Type B pancreatic cell (in vitro differentiated cells): Measurements from ENCODE around the gene PAQR5. TPM values are rescaled to one million over a fixed set of nuclear protein-coding genes. Genes with fewer than 3 reads are reported as not detected.

ENCODE experiments used
- DNase-seq: peaks from one replicate; pipeline ENCODE4 v3.0.0; 2021; ENCODE audit warnings: mixed read lengths; ENCODE audit not compliant: unreplicated experiment; ENCODE audit errors: extremely low spot score
- H3K27ac Mint-ChIP-seq: 2 replicates; pipeline ENCODE4 v1.8.0; 2021; ENCODE audit warnings: mild to moderate bottlenecking, mixed read lengths
- H3K27me3 Mint-ChIP-seq: 2 replicates; pipeline ENCODE4 v1.8.0; 2021; ENCODE audit warnings: mixed read lengths
- H3K36me3 Mint-ChIP-seq: 2 replicates; pipeline ENCODE4 v1.8.0; 2021; ENCODE audit warnings: mixed read lengths
- H3K4me1 Mint-ChIP-seq: one replicate; pipeline ENCODE4 v1.8.0; 2021; ENCODE audit warnings: mixed read lengths; ENCODE audit not compliant: unreplicated experiment
- H3K4me3 Mint-ChIP-seq: 2 replicates; pipeline ENCODE4 v1.8.0; 2021; ENCODE audit warnings: mild to moderate bottlenecking, mixed read lengths
- H3K9me3 Mint-ChIP-seq: 2 replicates; pipeline ENCODE4 v1.8.0; 2021; ENCODE audit warnings: mixed read lengths
- total RNA-seq: library from RNA; stranded (reverse); gene quantifications from 2 replicates; pipeline ENCODE4 v1.2.1, GENCODE V29; 2021; ENCODE audit warnings: low replicate concordance
- TF ChIP-seq, protein P1 (sequence below): fragments of 200-600 bp; sonication (generic); conservative IDR thresholded peaks from 2 replicates; pipeline ENCODE4 v1.5.0; 2021; ENCODE audit warnings: antibody characterized with exemption, mild to moderate bottlenecking

Gene PAQR5
- total RNA-seq, 1 donor from 2014 or later = 7.8 TPM

DNA sequence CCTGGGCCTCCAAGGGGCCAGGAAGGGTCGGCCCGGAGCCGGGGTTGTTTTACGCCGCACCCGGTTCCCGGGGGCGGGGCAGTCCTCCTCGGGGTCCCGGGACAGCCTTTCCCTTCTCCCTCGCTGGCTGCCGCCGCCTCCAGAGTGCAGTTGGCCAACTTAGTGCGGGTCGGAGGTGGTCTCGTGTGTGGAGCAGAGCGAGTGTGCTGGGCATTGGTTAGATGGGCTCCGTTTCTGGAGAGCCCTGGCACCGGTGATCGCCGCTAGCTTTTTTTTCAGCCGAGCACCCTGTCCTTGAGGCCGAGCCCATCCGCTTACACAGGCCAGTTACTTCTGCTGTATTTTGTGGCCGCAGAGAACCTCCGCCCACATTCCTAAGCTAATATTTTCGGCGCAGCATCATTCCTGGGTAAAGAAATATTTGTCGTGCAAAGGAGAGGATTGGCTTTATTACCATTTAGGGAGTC, 116.0 kb downstream of the PAQR5 start:
- H3K27me3 Mint-ChIP-seq = no peaks in the 10 kb centered on the region
- H3K9me3 Mint-ChIP-seq = no peaks in the 10 kb centered on the region
- no peak for DNase-seq
- TF ChIP-seq, protein P1, sequence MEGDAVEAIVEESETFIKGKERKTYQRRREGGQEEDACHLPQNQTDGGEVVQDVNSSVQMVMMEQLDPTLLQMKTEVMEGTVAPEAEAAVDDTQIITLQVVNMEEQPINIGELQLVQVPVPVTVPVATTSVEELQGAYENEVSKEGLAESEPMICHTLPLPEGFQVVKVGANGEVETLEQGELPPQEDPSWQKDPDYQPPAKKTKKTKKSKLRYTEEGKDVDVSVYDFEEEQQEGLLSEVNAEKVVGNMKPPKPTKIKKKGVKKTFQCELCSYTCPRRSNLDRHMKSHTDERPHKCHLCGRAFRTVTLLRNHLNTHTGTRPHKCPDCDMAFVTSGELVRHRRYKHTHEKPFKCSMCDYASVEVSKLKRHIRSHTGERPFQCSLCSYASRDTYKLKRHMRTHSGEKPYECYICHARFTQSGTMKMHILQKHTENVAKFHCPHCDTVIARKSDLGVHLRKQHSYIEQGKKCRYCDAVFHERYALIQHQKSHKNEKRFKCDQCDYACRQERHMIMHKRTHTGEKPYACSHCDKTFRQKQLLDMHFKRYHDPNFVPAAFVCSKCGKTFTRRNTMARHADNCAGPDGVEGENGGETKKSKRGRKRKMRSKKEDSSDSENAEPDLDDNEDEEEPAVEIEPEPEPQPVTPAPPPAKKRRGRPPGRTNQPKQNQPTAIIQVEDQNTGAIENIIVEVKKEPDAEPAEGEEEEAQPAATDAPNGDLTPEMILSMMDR = no peak
- H3K4me1 Mint-ChIP-seq = peaks cover 12% of the 10 kb centered on the region
- H3K36me3 Mint-ChIP-seq = peaks cover 18% of the 10 kb centered on the region
- H3K27ac Mint-ChIP-seq = peak overlapping the region; percentile 95
- H3K4me3 Mint-ChIP-seq = peak overlapping the region; percentile 90

DNA sequence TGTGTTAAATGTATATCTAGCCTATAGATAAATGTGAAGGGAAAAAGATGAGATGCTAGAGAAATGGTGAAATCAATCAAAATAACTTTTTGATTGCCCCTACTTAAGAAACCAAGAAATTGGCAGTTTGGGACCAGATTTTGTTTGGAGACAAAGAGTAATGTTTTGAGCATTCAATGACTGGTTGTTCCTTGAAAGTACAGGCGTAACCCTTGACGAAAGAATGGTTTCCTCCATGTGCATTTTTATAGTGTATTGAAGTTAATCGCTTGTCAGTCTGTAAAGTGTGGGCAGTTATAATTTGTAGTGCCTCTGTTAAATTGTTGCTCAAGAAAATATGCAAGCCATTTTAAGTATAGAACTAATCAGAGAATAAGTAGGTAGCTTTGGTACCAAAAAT, 116.7 kb downstream of the PAQR5 start:
- TF ChIP-seq, protein P1 = no peak
- Mint-ChIP-seq H3K27ac (peak overlapping the region; percentile 95), H3K9me3 (no peaks in the 10 kb centered on the region), H3K4me1 (peaks cover 12% of the 10 kb centered on the region), H3K27me3 (no peaks in the 10 kb centered on the region), H3K4me3 (peak overlapping the region; percentile 90), H3K36me3 (peaks cover 19% of the 10 kb centered on the region)
- DNase-seq = no peak

DNA sequence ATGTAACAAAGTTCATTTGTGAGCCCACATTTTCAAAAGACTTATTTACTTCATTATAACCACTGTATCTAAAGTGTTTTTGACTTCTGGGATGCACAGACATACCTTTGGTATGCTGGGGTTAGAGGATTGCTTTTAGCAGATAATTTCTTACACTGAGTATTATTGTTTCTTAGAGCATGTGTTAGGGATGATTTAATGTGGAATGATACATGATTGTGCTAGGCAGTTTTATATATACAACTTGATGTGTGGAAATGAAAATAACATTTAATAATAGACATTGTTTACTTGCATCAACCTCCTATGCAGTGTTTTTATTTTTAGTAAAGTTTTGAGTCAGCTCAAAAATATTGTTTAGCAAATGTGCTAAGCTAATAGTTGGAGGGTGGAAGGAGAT, 118.9 kb downstream of the PAQR5 start:
- DNase-seq = no peak
- Mint-ChIP-seq H3K9me3 (no peaks in the 10 kb centered on the region), H3K4me1 (peaks cover 12% of the 10 kb centered on the region), H3K36me3 (peaks cover 28% of the 10 kb centered on the region), H3K27ac (no peak overlapping the region), H3K27me3 (no peaks in the 10 kb centered on the region), H3K4me3 (no peak overlapping the region)
- TF ChIP-seq, protein P1 = no peak

DNA sequence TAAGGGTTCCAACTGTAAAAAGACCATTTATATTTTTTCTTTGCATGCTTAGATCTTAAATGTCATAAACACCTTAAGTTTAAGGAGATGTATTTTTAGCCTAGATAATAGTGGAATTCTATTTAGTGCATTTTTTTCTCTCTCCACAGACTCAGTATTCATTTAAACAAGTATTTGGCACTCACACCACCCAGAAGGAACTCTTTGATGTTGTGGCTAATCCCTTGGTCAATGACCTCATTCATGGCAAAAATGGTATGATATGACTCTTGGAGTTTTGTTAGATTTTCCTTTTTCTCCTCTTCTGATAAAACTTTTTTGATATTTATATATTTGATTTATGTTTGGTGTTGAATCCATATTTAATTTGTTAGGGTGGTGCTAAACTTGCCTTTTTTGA, 122.8 kb downstream of the PAQR5 start:
- peaks cover 33% of the 10 kb centered on the region for H3K36me3 Mint-ChIP-seq
- no peak overlapping the region for H3K4me3 Mint-ChIP-seq
- TF ChIP-seq, protein P1 = no peak
- H3K4me1 Mint-ChIP-seq = no peaks in the 10 kb centered on the region
- DNase-seq = no peak
- no peaks in the 10 kb centered on the region for H3K27me3 Mint-ChIP-seq
- H3K9me3 Mint-ChIP-seq = no peaks in the 10 kb centered on the region
- H3K27ac Mint-ChIP-seq = no peak overlapping the region

DNA sequence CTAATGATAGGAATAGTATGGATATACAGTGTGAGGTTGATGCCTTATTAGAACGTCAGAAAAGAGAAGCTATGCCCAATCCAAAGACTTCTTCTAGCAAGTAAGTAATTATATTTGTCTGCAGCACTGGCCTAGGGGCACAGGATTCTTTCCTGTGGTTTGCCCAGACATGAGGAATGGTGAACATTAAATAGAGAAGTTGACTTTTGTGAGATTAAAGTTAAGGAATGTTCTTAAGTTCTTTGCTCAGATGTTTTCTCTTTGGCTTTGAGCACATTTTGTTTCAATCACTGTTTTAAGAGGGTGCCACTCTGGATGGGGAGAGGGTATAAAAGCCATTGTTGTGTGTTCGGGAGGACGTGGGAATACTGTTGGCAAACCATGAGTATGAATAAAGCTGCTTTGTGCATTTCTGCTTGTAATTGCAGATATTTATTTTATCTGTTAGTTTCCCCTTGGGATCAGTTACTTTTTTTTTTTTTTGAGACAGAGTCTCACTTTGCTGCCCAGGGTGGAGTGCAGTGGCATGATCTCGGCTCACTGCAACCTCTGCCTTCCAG, 123.7 kb downstream of the PAQR5 start:
- Mint-ChIP-seq H3K4me3 (no peak overlapping the region), H3K36me3 (peaks cover 35% of the 10 kb centered on the region), H3K4me1 (no peaks in the 10 kb centered on the region), H3K27me3 (no peaks in the 10 kb centered on the region), H3K27ac (peak overlapping the region; percentile 27), H3K9me3 (no peaks in the 10 kb centered on the region)
- DNase-seq = no peak
- TF ChIP-seq, protein P1 = no peak
